Prostate gland (tissue), 2 donors: ENCODE data around the gene SPATA20. TPM values are rescaled to one million over a fixed set of nuclear protein-coding genes. Genes with fewer than 3 reads are reported as not detected.

Experiments
- DNase-seq: peaks from one replicate; pipeline ENCODE4 v3.0.0-alpha.2; 2019; ENCODE audit warnings: low spot score
- H3K27ac ChIP-seq, 2 donors: fragments of 200-600 bp; sonication (generic); 2 replicates each; pipeline ENCODE4 v1.5.1; 2017 to 2019
- H3K27me3 ChIP-seq: fragments of 200-600 bp; sonication (generic); replicated peaks from 2 replicates; pipeline ENCODE4 v1.5.1; 2019; ENCODE audit not compliant: insufficient read depth
- H3K36me3 ChIP-seq, 2 donors: fragments of 200-600 bp; sonication (generic); 1 replicate in 1 of 2; 2 replicates in 1 of 2; pipeline versions ENCODE4 v1.5.1 to v1.8.1; 2017 to 2019
- H3K4me1 ChIP-seq: fragments of 200-600 bp; sonication (generic); replicated peaks from 2 replicates; pipeline ENCODE4 v1.5.1; 2019
- H3K4me3 ChIP-seq, 2 donors: fragments of 200-600 bp; sonication (generic); 2 replicates each; pipeline ENCODE4 v1.5.1; 2017 to 2019
- H3K9me3 ChIP-seq: fragments of 200-600 bp; sonication (generic); 2 replicates; pipeline ENCODE4 v1.5.1; 2017
- POLR2A ChIP-seq: fragments of 450-650 bp; IDR thresholded peaks from one replicate; pipeline ENCODE4 v1.6.1; 2016; ENCODE audit warnings: antibody characterized with exemption, mild to moderate bottlenecking
- POLR2AphosphoS5 ChIP-seq: sonication (generic); formaldehyde crosslinking; IDR thresholded peaks from one replicate; pipeline ENCODE4 v1.6.1; 2017; ENCODE audit warnings: antibody characterized with exemption
- WGBS: methylation state at CpG from one replicate; pipeline ENCODE4 v1.1.5; 2018; 5-methylcytosine and 5-hydroxymethylcytosine counted together
- intact Hi-C: fragments of 100-400 bp; cut with DNase I; formaldehyde crosslinking; loops from one replicate; pipeline ENCODE4 v1.14.2; 2022
- total RNA-seq, 2 donors: library from RNA; depleted of rRNA; stranded (reverse); fragments of >200 nt; gene quantifications; one replicate each; pipeline ENCODE4 v1.1.0, GENCODE V29; 2016
- TF ChIP-seq, protein P1 (sequence below), 4 experiments: fragments of 200-600 bp in 2 of 4; fragments of 450-650 bp in 2 of 4; sonication (generic) in 2 of 4; IDR thresholded peaks; 1 replicate in 3 of 4; 2 replicates in 1 of 4; pipeline ENCODE4 v1.5.1; 2016 to 2019; ENCODE audit warnings: antibody characterized with exemption in 4 of 4, mild to moderate bottlenecking in 2 of 4, moderate library complexity in 2 of 4

Gene SPATA20
- total RNA-seq, 2 donors from 2014 or later: 188 to 208 TPM

GRCh38 chr17:50558941-50559614 is 12.1 kb downstream of the SPATA20 start:
- H3K4me1 ChIP-seq: peaks cover 19% of the 10 kb centered on the region
- peaks cover 10% of the 10 kb centered on the region for H3K27me3 ChIP-seq
- peaks cover 0 to 4% of the 10 kb centered on the region in 2 donors for H3K36me3 ChIP-seq
- TF ChIP-seq POLR2A (no peak), POLR2AphosphoS5 (no peak)
- TF ChIP-seq, protein P1, sequence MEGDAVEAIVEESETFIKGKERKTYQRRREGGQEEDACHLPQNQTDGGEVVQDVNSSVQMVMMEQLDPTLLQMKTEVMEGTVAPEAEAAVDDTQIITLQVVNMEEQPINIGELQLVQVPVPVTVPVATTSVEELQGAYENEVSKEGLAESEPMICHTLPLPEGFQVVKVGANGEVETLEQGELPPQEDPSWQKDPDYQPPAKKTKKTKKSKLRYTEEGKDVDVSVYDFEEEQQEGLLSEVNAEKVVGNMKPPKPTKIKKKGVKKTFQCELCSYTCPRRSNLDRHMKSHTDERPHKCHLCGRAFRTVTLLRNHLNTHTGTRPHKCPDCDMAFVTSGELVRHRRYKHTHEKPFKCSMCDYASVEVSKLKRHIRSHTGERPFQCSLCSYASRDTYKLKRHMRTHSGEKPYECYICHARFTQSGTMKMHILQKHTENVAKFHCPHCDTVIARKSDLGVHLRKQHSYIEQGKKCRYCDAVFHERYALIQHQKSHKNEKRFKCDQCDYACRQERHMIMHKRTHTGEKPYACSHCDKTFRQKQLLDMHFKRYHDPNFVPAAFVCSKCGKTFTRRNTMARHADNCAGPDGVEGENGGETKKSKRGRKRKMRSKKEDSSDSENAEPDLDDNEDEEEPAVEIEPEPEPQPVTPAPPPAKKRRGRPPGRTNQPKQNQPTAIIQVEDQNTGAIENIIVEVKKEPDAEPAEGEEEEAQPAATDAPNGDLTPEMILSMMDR (IDR thresholded peaks at IDR 0.05): no peak
- no peaks in the 10 kb centered on the region for H3K9me3 ChIP-seq
- intact Hi-C loops: no loop called here
- H3K4me3 ChIP-seq: peak overlapping the region in 1 of 2 donors; percentile 43
- no peak overlapping the region for H3K27ac ChIP-seq
- 4% methylated on average over 51 of the region's 55 CpGs for WGBS
- no peak for DNase-seq

DNA sequence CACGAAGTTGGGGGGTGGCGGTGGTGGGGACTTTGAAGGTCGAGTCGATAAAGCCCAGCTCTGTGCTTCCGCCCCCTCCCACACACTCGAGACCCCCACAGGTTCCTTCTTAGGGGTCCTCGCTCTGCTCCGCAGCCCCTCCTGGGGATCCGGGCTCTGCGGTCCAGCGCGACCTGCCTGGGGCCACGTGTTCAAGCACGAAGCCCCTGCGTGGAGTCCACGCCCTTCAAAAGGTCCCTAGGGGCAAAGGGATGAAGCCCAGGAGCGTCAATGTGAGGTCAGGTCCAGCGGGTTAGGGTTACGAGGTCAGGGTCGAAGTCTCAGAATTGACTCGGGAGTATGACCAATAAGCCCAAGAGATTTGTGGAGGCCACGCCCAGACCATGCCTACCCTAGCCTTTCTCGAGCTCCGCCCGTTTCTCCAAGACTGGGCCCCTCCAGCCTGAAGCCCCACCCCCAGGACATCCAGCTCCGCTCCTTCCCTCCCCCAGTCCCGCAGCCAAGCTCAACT is 12.8 kb downstream of the SPATA20 start:
- peaks cover 0 to 4% of the 10 kb centered on the region in 2 donors for H3K36me3 ChIP-seq
- H3K4me1 ChIP-seq: peaks cover 19% of the 10 kb centered on the region
- H3K9me3 ChIP-seq: no peaks in the 10 kb centered on the region
- intact Hi-C loops: no loop called here
- H3K27me3 ChIP-seq: peaks cover 10% of the 10 kb centered on the region
- 2% methylated on average over 22 of the region's 27 CpGs for WGBS
- peak overlapping the region; percentile 37 to 43 for H3K4me3 ChIP-seq
- no peak for DNase-seq
- TF ChIP-seq, protein P1 (IDR thresholded peaks at IDR 0.05): no peak
- TF ChIP-seq POLR2A (no peak), POLR2AphosphoS5 (no peak)
- H3K27ac ChIP-seq: no peak overlapping the region

DNA sequence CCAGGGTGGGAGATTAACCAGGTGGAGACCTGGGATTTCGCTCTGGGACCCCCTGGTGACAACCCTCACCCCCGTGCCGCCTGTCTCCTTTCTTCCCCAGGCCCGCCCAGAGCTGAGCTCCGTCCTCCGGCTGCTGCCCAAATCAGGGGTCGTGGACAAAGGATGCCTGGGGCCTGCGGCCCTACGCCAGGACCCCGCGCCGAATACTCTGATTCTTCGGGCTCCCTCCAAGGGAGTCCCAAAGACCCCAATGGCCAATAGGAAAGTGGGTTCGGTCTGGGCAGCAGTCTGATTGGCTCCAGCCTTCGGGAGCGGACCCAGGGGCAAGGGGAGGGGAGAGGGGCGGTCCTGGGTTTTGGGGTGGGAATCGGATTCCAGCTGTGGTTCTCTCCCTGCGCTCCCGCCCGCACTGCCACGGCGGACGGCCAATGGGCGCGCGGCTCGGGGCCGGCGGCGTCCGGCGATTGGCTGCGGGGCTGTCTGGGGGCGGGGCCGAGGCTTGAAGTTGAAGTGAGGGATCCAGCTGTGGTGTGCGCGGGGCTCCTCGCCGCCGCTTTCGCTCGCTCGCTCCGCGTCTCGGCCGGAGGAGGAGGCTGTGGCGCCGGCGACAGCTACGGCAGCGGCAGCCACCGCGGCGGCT is 13.3 kb downstream of the SPATA20 start, which contains the start of gene CACNA1G:
CACNA1G (plus strand) TSS at position 531 of the 640 bp plus-strand sequence. CDS start 745 bp downstream, outside the sequence.
- H3K4me1 ChIP-seq: peaks cover 19% of the 10 kb centered on the region
- intact Hi-C loops: no loop called here
- H3K27me3 ChIP-seq: peaks cover 10% of the 10 kb centered on the region
- H3K27ac ChIP-seq: no peak within 1 kb of the TSS
- H3K36me3 ChIP-seq: peaks cover 0 to 4% of the 10 kb centered on the region in 2 donors
- no peaks in the 10 kb centered on the region for H3K9me3 ChIP-seq
- DNase-seq: peak; percentile 81
- TF ChIP-seq, protein P1 (IDR thresholded peaks at IDR 0.05): no peak
- TF ChIP-seq POLR2A: peak; percentile 40
- TF ChIP-seq POLR2AphosphoS5: no peak
- under 1% methylated on average over 56 of the region's 56 CpGs for WGBS
- peak within 1 kb of the TSS; percentile 37 to 43 for H3K4me3 ChIP-seq

DNA sequence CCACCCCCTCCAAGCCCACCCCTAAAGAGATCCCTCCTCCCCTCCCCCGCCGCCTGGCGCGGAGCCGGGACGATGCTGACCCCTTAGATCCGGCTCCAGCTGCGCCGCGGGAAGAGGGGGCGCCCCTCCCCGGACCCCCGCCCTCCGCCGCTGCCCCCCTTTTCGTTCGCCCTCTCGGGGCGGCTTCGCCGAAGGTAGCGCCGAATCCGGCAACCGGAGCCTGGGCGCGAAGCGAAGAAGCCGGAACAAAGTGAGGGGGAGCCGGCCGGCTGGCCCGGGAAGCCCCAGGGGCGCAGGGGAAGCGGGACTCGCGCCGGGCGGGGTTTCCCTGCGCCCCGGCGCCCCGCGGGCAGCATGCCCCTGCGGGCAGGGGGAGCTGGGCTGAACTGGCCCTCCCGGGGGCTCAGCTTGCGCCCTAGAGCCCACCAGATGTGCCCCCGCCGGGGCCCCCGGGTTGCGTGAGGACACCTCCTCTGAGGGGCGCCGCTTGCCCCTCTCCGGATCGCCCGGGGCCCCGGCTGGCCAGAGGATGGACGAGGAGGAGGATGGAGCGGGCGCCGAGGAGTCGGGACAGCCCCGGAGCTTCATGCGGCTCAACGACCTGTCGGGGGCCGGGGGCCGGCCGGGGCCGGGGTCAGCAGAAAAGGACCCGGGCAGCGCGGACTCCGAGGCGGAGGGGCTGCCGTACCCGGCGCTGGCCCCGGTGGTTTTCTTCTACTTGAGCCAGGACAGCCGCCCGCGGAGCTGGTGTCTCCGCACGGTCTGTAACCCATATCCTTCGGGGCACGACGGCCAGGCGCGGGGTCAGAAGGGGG is 14.2 kb downstream of the SPATA20 start:
- Histone ChIP-seq H3K9me3 (no peaks in the 10 kb centered on the region), H3K4me3 (peak overlapping the region; percentile 37 to 43), H3K4me1 (peaks cover 19% of the 10 kb centered on the region), H3K36me3 (no peaks in the 10 kb centered on the region), H3K27ac (no peak overlapping the region), H3K27me3 (peaks cover 10% of the 10 kb centered on the region)
- no peak for DNase-seq
- 0% methylated on average over 40 of the region's 88 CpGs for WGBS
- TF ChIP-seq, protein P1 (IDR thresholded peaks at IDR 0.05): no peak
- no peak for TF ChIP-seq POLR2AphosphoS5
- TF ChIP-seq POLR2A: no peak
- intact Hi-C loops: no loop called here
